ENCODE results near the gene INPP5J. TPM values are rescaled to one million over a fixed set of nuclear protein-coding genes. Genes with fewer than 3 reads are reported as not detected.

Gene INPP5J
- total RNA-seq, 2 donors from 2014 or later, result 3.5 to 5.4 TPM

- Histone ChIP-seq H3K9me3 (ENCODE audit: control insufficient read depth, low read length) (no peaks in the 10 kb centered on the region), H3K9ac (ENCODE audit: extremely low read depth, low read length, poor library complexity, severe bottlenecking) (peak overlapping the region; percentile 49), H3K4me1 (ENCODE audit: control insufficient read depth, insufficient read depth, low read length) (no peaks in the 10 kb centered on the region), H3K27me3 (ENCODE audit: control insufficient read depth, insufficient read depth, low read length, poor library complexity, severe bottlenecking) (no peaks in the 10 kb centered on the region), H3K4me3 (ENCODE audit: low read length) (peak overlapping the region; percentile 80), H3K36me3 (ENCODE audit: control insufficient read depth, insufficient read depth, low read length) (no peaks in the 10 kb centered on the region), H3K27ac (ENCODE audit: low read depth, low read length) (no peak overlapping the region)
- no peak for DNase-seq
- H3K4me1 Mint-ChIP-seq, result no peaks in the 10 kb centered on the region
- WGBS, 2 experiments (ENCODE audit: insufficient coverage in 1 of 2, insufficient read length in 1 of 2), result 77 to 79% methylated on average over 3 to 4 of the region's 4 CpGs
- H3K27ac Mint-ChIP-seq, result peak overlapping the region; percentile 48
- no peak for TF ChIP-seq CTCF (conservative IDR thresholded peaks at IDR 0.05)
- peak overlapping the region; percentile 56 for H3K4me3 Mint-ChIP-seq
- peaks cover 11% of the 10 kb centered on the region for H3K27me3 Mint-ChIP-seq (ENCODE audit: insufficient read depth)
- H3K9me3 Mint-ChIP-seq, result no peaks in the 10 kb centered on the region
- H3K36me3 Mint-ChIP-seq (ENCODE audit: low read depth), result no peaks in the 10 kb centered on the region
Observed at GRCh38 chr22:31123292-31123602, 481 bp downstream of the INPP5J start.

- WGBS, 2 experiments (ENCODE audit: insufficient coverage in 1 of 2, insufficient read length in 1 of 2), result 90 to 92% methylated on average over 2 to 3 of the region's 3 CpGs
- Histone ChIP-seq H3K4me3 (ENCODE audit: low read length) (no peak overlapping the region), H3K27ac (ENCODE audit: low read depth, low read length) (no peak overlapping the region), H3K36me3 (ENCODE audit: control insufficient read depth, insufficient read depth, low read length) (no peaks in the 10 kb centered on the region), H3K27me3 (ENCODE audit: control insufficient read depth, insufficient read depth, low read length, poor library complexity, severe bottlenecking) (no peaks in the 10 kb centered on the region), H3K9ac (ENCODE audit: extremely low read depth, low read length, poor library complexity, severe bottlenecking) (no peak overlapping the region), H3K9me3 (ENCODE audit: control insufficient read depth, low read length) (no peaks in the 10 kb centered on the region), H3K4me1 (ENCODE audit: control insufficient read depth, insufficient read depth, low read length) (no peaks in the 10 kb centered on the region)
- no peak overlapping the region for H3K27ac Mint-ChIP-seq
- no peaks in the 10 kb centered on the region for H3K36me3 Mint-ChIP-seq (ENCODE audit: low read depth)
- no peaks in the 10 kb centered on the region for H3K9me3 Mint-ChIP-seq
- no peak for TF ChIP-seq CTCF (conservative IDR thresholded peaks at IDR 0.05)
- H3K4me1 Mint-ChIP-seq, result no peaks in the 10 kb centered on the region
- peak; percentile 38 for DNase-seq
- H3K4me3 Mint-ChIP-seq, result no peak overlapping the region
- peaks cover 11% of the 10 kb centered on the region for H3K27me3 Mint-ChIP-seq (ENCODE audit: insufficient read depth)
Observed at GRCh38 chr22:31124290-31124689, 1.5 kb downstream of the INPP5J start.

- H3K27ac Mint-ChIP-seq, result no peak overlapping the region
- H3K36me3 ChIP-seq (ENCODE audit: control insufficient read depth, insufficient read depth, low read length), result no peaks in the 10 kb centered on the region
- 80 to 89% methylated on average over 10 to 14 of the region's 14 CpGs for whole genome bisulfite sequencing, 2 experiments (ENCODE audit: insufficient coverage in 1 of 2, insufficient read length in 1 of 2)
- no peak overlapping the region for H3K9ac ChIP-seq (ENCODE audit: extremely low read depth, low read length, poor library complexity, severe bottlenecking)
- H3K27ac ChIP-seq (ENCODE audit: low read depth, low read length), result no peak overlapping the region
- no peak overlapping the region for H3K4me3 Mint-ChIP-seq
- TF ChIP-seq CTCF (conservative IDR thresholded peaks at IDR 0.05), result no peak
- H3K27me3 ChIP-seq (ENCODE audit: control insufficient read depth, insufficient read depth, low read length, poor library complexity, severe bottlenecking), result no peaks in the 10 kb centered on the region
- DNase-seq, result peak; percentile 39
- H3K4me1 ChIP-seq (ENCODE audit: control insufficient read depth, insufficient read depth, low read length), result no peaks in the 10 kb centered on the region
- H3K4me3 ChIP-seq (ENCODE audit: low read length), result no peak overlapping the region
- H3K9me3 ChIP-seq (ENCODE audit: control insufficient read depth, low read length), result no peaks in the 10 kb centered on the region
- no peaks in the 10 kb centered on the region for H3K4me1 Mint-ChIP-seq
- peaks cover 7% of the 10 kb centered on the region for H3K27me3 Mint-ChIP-seq (ENCODE audit: insufficient read depth)
- H3K9me3 Mint-ChIP-seq, result no peaks in the 10 kb centered on the region
- H3K36me3 Mint-ChIP-seq (ENCODE audit: low read depth), result no peaks in the 10 kb centered on the region
Observed at GRCh38 chr22:31124811-31125465, 2.2 kb downstream of the INPP5J start.

All from endodermal cell (in vitro differentiated cells).